NCI-H2107 treated with DMSO at 0.1 percent for 48 hours (cell line): ENCODE measurements around the gene WFDC1.

Source experiments
- DNase-seq: peaks from one replicate; lab custom pipeline; 2025; ENCODE audit not compliant: unreplicated experiment; lab: John Stamatoyannopoulos, UW

The WFDC1 gene

GRCh38 chr16:84302111-84302954, 7.7 kb downstream of the WFDC1 start:
- no peak for DNase-seq

DNA sequence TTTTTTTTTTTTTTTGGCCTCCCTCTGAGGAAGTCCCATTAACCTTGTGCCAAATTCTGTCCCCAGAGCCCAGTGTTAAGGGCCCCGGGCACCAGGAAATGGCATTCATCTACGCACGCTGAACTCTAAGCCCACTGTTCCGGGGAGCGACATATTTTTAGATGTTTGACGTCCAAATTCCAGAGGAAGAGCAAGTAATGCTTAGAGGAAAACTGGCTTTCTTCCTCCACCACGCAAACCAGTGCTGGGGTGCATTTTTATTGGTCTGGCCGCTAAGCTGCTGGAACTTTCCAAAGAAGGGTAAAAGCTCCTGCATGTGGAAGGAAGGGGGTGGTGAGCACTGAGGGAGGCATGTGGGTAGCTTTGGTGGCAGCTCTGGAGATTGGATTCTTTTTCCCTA, 8.3 kb downstream of the WFDC1 start:
- DNase-seq, result no peak

DNA sequence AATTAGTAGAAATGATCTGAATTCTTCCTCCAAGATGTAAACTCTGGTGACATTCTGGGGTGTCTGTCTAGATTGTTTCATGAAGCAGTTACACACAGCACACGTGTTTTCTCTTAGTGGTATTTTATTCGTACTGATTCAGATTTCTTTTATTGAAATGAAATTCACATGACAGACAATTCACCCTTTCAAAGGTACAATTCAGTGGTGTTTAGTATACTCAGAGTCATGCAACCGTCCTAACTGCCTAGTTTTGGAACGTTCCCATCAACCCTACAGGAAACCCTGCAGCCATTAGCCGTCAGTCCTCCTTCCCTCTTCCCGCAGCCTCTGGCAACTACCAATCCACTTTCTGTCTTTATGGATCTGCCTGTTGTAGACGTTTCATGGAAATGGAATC, 8.8 kb downstream of the WFDC1 start:
- DNase-seq, result no peak

DNA sequence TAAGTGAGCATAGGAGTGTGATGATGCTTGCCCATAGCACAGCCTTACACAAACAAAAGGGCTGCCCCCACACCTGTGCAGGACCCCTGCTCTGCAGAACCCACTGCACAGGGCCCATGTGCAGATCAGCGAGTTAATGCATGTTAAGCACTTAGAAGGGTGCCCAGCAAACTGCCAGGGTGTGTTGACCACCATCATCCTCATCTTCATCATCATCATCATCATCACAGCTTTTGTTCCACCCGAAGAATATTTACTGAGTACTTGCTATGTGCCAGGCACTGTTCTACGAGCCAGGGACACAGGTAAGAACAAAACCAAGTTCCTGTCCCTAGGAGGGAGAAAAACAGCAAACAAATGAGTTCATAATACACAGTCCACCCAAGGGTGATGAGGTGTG, 11.9 kb downstream of the WFDC1 start:
- no peak for DNase-seq

DNA sequence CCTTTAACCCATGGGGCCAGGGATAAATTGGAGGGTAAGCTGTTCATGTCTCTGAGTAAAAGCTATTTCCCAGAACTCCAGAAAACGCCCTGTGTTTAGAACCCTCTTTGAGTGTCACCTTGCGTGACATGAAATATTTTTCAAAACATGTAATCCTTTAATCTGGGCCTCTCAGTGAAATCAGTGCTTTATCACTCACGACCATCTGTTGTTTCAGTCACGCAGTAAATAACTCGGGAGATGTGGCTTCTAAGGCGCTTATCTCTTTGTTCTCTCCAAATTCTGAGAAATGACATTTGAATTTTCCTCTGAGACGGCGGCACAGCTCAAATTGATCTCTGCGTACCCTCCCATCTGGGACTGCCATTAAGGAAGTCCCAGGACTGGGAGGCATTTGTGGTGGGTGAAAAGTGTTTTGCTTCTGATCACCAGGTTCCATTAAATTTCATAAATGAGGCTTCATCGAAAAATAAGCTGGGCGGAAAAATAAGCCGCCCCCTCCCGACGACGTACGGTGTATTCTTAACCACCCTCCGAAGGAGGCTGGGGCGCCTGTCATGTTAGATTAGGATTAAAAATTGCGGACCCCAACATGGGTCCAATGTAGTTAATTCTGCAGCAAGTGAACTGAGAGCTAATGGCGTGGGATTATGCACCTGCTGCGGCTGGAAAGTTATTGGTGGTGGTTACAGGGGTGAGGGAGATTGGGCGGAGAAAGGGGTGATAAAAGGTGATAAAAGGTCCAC, 12.7 kb downstream of the WFDC1 start:
- no peak for DNase-seq

DNA sequence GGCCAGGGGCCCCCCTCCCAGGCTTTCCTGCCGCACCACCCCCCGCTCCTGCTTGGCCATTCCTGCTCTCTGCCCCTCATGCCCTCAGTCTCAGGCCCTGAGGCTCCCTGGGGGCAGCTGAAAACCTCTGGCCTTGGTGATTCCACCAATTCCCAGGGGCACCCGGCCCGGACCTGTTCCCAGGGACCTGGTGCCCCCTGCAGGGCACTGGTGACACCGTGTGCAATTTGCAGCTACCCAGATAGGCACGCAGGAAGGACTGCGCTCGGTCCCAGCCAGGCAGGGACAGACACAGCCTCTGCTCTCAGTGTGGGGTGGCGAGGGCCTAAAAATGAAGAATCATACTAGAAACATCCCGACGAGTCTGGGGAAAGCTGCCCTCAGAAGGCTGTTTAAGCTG, 13.4 kb downstream of the WFDC1 start:
- DNase-seq, result no peak

DNA sequence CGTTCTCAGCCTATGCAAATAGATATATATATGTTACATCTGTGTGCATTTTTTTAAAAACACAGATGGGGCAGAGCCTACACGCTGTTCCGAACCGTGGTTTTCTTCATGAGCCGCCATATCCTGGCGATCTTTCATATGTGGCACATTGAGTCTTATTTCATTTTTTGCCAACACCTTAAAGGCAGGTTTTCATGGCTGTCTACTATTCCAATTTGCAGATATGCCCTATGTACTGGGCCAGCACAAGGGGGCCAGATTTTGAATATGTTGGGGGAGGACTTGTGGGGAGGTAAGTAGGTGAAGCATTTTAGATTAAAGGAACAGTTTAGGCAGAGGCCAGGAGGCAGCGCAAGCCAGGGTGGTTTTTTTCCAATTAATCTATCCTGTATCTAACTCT, 16.0 kb downstream of the WFDC1 start:
- DNase-seq, result no peak

DNA sequence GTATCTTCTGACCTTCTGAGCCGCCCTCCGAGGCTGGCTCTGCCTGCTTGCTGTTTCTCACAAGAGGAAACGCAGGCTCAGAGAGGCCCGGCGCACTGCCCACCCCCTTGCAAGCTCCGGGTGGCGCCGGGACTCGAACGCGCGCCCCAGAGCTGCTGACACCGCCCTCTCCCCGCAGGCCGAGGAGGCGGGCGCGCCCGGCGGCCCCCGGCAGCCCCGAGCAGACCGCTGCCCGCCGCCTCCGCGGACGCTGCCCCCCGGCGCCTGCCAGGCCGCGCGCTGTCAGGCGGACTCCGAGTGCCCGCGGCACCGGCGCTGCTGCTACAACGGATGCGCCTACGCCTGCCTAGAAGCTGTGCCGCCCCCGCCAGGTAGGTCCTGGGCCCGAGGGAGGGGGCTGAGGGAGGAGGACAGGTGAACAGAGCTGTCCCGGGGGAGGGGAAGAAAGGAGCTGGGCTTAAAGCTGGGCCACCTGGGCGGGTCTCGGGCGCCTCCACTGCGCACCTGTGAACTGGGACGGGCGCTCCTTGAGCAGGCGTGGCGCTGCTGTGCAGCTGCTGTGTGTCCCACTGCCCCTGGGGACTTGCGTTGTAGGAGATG, 18.2 kb downstream of the WFDC1 start:
- DNase-seq, result peak; percentile 79

GRCh38 chr16:84313921-84314320, 19.2 kb downstream of the WFDC1 start:
- DNase-seq, result no peak

- no peak for DNase-seq
Measured at GRCh38 chr16:84314373-84314772, 19.7 kb downstream of the WFDC1 start.

DNA sequence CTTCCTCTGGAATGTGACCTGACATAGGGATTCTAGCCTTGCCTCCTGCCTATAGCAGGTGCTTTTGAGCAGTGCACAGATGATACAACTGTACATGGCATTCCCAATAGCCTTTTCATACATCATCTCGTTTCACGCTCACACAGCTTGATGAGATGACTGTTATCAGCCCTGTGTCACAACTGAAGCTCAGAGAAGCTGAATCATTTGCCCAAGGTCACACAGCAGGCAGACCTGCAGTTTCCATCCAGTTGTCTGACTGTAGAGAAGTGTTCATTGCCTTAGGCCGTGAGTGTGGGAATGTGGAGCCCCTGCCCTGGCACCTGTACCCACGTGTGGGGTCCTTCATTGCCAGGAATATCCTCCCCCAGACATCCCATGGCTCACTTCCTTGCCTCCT, 20.1 kb downstream of the WFDC1 start:
- no peak for DNase-seq

GRCh38 chr16:84315422-84315821, 20.7 kb downstream of the WFDC1 start:
- no peak for DNase-seq

GRCh38 chr16:84318091-84318975, 23.7 kb downstream of the WFDC1 start:
- DNase-seq, result no peak

DNA sequence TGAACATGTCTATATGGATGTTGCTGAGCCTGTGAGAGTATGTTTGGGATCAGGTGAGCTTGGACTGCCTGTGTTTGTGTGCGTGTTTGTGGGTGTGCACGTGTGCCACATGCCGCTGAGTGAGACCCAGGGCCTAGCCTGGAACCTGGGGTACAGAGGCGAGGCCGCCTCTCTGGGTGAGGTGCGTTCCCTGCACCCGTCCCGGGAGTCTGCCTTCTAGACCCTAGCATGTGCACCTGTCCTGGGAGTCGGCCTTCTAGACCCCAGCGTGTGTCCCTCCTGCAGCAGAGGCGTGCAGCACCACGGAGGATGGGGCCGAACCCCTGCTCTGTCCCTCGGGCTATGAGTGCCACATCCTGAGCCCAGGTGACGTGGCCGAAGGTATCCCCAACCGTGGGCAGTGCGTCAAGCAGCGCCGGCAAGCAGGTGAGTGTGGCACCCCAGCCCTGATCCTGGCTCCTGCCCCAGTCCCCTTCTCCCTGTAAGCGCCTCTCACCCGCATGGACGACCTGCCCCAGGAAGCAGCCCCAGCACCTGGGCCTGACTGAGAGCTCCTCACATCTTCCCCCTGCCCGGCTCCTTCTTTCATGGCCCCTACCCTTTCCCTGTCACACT, 24.6 kb downstream of the WFDC1 start:
- no peak for DNase-seq

- no peak for DNase-seq
Measured at GRCh38 chr16:84320511-84320910, 25.8 kb downstream of the WFDC1 start.

GRCh38 chr16:84321932-84322331, 27.3 kb downstream of the WFDC1 start:
- DNase-seq, result no peak

GRCh38 chr16:84322749-84323148, 28.1 kb downstream of the WFDC1 start:
- no peak for DNase-seq

DNA sequence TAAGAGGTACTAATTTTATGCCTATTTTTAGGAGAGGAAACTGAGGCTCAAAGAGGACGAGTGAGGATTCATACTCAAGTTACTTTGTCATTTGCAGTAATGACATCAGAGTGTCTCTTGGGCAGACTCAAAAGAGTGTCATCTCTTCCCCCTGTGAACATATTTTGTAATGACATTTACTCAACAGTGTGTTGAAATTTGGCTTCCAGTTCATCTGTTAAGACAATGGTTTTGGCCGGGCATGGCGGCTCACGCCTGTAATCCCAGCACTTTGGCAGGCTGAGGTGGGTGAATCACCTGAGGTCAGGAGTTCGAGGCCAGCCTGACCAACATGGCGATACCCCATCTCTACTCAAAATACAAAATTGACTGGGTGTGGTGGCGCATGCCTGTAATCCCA, 28.9 kb downstream of the WFDC1 start:
- DNase-seq, result no peak

DNA sequence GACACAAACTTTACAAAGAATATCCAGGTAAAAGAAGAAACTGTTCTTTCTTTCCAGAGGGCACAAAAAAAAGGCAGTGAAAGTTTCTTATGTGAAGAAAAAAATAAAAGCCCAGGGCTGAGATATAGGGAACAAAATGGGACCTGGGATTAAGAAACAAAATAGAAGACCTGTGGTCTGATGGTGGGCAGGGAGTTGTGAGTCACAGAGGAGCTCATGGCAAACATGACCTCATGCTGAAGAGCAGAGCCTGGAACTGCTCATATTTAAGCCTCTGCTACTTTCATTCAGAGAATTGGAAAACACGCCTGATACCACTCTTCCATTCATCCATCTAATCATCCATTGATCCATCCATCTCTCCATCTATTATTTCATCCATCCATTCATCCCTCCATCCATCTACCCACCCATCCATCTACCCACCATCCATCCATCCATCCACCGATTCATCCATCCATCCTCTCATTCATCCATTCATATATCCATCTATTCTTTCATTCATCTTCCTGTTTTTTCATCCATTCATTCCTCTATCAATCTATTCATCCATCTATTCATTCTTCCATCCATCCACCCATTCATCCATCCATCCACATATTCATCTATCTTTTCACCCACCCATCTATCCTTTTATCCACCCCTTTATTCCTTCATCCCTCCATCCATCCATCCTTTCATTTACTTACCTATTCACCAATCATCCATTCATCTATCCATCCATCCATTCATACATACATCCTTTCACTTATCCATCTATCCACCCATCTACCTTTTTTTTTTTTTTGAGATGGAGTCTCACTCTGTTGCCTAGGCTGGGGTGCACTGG, 30.0 kb downstream of the WFDC1 start:
- no peak for DNase-seq

GRCh38 chr16:84326545-84326944, 31.9 kb downstream of the WFDC1 start:
- no peak for DNase-seq
